HPDE6-E6E7 (cell line): ENCODE results near the gene STXBP6.
"Not testable (repeated sequence)": the region's sequence is repeated elsewhere in the genome, so short reads cannot be mapped to it uniquely, and the experiment has no call there.

Experiments used
- DNase-seq: peaks from one replicate; pipeline ENCODE4 v3.0.0; 2011; ENCODE audit warnings: missing footprints; ENCODE audit errors: extremely low spot score

The STXBP6 gene

DNA sequence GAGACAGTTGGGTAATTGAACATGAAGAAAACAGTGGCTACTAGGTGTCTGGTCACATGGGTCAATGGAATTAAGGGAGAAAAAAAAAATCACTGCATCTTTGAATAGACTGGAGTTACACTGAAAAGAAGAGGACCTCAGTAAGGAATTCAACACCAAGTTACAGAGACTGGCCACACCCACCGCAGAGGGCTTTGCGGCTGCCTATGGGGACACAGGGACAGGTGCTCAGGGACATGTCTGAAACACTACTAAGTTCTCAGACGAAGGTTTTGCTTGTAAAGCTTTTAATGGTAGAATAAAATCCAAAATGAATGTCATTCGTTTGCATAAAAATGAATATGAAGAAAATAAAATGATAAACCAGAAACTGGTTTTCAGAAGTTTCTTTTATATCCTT is 93.8 kb downstream of the STXBP6 start:
- no peak for DNase-seq

DNA sequence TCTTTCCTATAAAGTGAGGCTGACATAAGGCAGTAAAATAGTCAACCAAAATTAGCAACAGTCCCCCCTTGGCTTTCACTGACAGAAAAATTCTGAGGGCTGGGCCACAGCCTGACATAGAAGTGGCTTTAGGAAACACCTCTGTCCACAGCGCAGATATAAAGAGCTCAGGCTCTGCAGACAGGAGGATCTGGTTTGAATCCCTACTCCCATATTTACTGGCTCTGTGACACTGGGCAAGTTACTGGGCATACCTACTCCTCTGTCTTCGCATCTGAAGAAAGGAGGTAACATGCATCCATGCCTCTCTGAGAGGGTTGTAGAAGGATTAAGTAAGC is 95.3 kb downstream of the STXBP6 start:
- DNase-seq = no peak

DNA sequence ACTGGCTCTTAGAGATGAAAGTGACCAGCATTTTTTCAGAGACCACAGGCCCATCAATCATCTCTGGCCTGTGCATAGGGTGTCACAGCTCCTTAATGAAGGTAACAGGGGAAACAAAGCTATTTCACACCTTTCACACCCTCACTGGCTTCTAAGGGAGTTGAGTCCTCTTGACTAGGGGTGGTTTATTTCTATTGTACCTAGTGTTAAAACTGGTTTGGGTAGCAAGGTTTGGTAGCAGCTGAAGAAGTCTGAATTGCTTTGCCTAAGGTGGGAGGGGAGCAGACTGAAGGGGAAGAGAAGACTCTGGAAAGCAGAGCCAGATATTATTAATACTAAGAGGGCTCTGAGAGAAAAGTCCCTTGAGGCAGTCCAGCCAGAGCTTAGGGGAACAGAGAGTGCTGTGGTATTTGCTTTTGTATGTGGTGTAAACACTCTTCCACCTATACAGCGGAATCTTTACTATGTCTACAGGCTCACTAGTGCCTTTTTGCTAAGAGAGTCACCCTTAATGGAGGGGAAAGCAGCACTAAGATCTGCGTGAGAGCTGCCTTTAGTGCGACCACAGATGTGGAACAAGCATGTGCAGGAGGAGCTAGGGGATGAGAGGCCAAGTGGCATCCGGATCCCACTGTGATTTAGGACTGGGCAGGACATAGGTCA is 95.8 kb downstream of the STXBP6 start:
- no peak for DNase-seq

DNA sequence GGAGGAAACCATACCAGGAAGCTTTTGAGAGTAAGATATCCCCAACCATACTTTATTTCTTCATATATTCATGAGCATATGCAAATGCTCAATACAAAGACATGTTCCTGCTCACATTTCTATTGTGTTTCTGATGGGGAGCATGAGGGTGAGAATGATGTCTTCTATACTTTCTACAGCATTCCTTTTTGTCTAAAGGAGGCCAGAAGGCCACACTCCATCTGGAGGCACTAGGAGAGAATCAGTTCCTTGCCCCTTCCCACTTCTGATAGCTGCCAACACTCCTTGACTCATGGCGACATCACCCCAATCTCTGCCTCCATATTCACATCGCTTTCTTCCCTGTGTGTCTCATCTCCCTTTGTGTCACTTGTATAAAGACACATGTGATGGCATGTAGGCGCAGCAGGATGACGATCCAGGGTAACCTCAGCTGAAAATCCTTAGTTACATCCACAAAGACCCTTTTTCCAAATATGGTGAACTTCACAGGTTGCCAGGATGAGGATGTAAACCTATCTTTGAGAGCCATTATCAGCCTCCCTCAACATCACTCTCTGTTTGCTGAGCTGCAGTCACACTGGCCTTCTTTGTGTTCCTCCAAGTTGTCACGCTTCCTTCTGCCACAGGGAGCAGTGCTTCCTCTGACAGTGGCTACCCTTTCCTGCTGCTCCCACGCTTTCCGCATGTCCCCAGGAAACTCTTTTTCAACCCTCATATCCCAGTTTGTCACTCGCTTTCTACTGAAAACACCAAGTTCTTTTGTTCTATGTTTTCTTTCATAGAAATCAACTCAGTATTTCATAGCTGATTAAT is 96.9 kb downstream of the STXBP6 start:
- no peak for DNase-seq

DNA sequence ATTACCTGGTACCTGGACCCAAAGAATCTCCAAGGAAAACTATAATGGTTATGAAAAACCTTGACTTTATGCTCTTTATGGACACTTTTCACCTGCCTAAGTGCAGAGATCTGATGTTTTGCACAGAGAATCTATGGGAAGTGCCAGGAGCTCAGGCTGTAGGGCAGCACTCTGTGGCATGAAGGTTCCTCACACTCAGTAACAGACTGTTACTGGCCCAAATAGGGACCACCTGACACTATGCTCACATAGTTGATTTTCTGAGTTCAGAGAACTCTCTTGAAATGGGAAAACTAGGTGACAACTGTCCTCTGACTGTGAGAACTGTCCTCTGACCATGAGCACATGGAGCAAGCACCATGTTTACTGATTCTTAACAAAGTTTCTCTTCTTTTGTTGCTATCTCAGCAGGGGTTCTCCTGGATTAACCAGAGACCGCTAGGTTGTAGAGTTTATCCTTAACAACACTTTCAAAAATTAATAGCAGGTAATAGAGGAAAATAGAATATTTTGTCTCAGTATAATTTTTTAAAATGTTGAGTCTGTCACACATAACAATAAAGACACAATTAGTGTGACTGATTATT is 101.6 kb downstream of the STXBP6 start:
- DNase-seq = no peak

DNA sequence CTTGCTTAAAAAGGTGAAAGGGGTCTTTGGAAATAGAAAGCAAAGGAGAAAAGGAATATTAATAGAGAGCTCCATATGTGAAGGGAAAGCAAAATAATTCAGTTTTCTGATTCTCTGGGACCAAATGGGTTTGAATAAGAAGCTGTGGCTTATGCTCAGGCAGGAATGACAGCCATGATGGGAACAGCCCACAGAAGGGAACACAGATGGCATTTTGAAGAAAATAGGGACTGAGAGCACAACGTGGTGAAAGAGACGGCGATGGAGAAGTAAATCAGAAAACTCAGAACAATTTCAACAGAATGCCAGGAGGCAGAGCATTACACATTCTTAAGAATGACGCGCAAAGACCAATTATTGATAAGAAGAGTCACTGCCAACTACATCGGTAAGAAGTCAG is 102.8 kb downstream of the STXBP6 start:
- DNase-seq = no peak

DNA sequence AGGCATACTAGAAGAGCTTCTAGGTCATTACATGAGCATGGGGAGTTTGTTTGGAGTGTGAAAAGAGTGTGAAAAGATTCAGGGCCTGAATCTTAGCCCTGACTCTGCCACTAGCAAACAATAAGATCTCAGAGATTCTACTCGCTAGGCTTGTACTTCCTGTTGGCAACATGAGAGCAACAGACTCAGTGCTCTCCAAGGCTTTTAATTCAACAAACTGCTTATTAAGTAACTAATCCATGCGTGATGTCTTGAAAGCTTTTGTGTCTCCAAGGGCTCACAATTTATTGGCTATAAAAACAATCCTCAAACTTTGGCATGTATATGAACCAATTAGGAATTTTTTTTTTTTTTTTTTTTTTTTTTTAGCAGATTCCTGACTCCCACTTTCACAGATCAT is 105.1 kb downstream of the STXBP6 start:
- DNase-seq = no peak

DNA sequence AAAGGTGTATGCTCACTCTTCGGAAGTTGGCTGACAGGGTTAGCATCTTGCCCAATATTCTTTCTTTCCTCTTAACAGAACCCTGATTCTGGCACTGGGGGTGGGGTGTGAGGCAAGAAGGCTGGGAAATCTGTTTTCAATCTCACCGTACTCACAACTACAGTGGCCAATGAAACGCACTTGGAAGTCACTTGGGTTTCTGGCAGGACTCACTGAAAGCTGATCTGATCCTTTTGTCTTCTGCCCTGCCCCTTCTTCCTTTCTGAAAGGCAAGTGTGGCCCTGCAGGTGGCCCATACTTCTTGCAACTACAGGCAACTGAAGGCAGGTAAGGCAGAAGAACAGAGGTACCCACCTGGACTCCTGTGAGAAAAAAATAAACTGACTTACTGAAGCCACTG is 106.9 kb downstream of the STXBP6 start:
- DNase-seq = no peak

DNA sequence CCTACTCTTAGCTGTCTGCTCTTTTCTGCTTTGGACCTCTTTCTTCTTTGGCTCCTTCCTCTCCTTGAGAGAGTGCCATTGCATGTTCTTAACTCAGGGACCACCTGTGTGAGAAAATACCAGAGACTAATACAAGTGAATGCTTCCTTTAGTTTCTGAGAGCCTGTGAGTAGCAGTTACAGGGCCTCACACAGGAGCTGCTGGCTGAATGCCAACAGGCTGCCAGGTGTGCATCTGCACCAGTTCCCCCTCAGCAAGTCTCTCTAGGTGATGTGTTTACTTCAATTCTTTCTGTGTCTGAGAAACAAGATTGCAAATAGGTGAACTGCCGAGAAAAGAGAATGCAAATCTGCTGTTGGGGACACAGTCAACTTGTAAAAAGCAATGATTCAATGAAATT is 108.2 kb downstream of the STXBP6 start:
- DNase-seq = no peak

DNA sequence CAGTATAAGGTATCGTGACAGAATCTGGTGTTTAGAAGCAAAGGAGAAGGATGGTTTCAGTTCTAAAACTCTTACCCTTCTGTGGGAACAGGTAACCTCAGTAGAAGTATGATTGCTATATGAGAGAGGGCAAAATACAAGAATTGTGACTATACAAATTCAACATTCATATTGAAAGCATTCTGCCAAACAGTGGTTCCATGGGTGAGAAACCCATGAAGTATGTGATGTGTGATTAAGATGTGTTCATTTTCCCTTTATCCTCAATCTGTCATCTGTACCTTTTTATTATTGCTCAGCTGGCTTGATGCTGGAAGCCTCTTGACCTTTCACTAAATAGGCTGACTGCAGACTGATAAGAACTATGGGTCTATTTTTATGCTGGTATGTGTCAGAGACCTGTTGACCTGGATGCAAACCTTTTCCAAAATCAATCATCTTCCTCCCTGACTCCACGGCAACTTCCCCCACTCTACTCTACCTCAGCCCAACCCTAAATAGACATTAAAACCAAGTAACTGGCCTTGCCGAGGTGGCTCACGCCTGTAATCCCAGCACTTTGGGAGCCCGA is 109.6 kb downstream of the STXBP6 start:
- DNase-seq = no peak

DNA sequence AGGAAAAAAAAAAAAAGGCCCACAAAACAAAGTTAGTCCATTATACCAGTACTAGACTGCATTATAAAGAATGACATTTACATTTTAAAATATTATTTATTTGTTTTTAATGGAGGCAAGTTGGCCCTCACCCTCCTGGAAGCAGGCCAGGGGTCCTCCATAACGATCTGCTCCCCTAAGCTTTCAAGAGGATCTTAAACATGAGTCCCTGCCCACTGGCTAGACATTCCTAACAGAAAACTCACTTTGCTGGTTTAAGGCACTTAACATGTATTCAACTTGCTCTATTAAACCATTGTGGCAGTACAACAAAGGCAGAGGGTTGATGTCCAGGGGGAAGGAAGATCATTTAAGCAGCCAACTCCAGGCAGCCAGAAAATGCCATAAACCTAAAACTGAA is 111.4 kb downstream of the STXBP6 start:
- no peak for DNase-seq

DNA sequence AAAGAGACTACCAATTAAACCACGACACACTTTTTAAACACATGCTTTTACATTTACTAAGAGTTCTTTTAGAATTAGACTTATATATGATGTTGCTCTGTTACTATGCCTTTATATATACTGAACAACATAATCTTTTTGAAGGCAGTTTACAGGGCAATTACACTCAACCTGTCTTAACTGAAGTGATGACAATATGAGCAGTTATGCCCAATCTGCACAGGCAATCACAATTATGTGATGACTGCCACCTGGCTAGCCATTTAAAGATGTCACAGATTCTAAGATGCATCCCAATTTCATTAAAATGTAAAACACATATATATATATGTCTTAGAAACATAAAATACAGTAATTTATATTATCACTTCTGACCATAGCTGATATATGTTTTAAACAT is 112.6 kb downstream of the STXBP6 start:
- DNase-seq = no peak

DNA sequence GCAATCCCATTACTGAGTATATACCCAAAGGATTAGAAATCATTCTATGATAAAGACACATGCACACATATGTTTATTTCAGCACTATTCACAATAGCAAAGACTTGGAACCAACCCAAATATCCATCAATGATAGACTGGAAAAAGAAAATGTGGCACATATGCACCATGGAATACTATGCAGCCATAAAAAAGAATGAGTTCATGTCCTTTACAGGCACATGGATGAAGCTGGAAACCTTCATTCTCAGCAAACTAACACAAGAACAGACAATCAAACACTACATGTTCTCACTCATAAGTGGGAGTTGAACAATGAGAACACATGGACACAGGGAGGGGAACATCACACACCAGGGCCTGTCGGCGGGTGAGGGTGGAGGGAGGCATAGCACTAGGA is 113.2 kb downstream of the STXBP6 start:
- DNase-seq = not testable (repeated sequence)

DNA sequence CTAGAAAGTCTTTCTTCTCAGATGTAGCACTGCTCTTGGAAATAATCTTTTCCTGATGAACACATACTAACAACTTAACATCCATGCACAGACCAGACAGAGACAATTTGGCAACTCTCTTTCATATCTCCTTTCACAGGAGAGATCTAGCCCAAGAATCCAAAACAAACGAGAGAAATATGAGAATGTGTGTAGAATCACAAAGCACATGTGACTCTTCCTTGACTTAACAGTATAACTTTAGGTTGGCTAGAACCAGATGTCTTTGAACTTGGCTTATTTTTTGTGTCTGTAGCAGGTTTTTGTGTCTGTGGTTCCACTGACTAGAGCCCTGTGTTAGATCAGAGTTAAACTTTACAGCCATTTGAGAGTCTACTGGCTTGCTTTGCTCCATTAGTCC is 114.2 kb downstream of the STXBP6 start:
- no peak for DNase-seq

DNA sequence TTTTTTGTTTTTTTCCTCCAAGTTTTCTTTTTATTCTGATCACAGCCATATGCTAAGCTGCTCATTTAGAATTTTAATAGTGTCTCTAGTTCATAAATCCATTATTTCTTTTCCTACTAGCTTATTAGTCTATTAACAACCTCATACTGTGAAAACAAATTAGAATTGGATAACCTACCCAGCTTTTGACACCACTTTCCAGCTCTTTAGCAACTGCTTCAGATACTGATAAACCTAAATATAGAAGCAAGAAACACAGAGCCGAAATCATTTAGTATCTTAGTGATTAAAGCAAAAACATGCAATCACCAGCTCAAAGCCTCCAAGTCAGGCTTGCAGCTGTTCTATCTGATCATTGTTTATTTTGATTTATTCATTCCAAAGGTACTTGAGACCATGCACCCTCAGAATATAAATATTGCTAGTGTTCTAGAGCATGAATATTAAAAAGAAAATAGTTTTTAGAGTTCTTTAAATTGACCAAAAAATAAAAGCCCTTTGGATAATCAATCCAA is 121.5 kb downstream of the STXBP6 start:
- DNase-seq = no peak

DNA sequence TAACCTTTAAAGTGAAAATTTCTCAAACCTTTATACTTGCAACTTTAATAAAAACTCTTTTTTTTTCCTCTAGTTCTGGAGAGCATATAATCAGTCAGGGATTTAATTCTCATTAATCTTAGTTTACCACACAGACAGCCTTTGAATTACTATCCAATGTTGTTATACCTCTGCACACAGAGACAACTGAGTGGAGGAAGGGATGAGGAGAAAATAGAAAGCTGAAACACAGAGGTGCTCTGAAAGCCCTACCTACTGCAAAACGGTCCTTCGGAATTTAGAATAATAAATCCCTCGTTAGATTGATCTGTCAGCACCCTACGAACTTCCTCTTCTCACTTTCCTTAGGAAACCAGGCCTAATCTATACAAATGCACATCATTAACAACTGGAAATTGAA is 122.1 kb downstream of the STXBP6 start:
- DNase-seq = no peak

DNA sequence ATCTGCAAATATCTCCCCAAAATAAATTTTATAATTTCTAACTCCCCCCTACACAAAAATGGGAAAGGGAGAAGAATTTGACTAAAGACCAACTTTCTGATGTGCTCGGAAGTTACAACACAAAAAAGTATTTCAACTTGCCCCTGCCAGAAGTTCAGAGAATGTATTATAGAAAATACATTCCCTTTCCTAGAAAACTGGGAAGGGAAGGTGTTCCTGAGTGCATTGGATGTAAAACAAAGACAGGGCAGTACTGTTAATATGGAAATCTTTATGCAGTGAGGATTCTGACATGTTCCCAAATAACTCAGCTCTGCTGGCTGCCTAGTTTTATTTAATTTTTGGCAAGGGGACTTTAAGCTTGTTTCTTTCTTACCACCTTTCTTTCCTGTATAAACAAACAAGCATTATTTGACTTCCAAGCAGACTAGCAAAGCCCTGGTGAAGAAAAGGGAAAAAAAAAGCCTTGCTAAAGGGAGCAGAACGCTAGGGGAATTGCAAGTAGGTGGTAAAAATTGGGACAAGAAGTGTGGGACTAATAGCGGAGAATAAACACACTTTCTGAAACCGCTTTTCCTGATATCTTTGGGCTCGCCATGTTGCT is 124.1 kb downstream of the STXBP6 start:
- no peak for DNase-seq

DNA sequence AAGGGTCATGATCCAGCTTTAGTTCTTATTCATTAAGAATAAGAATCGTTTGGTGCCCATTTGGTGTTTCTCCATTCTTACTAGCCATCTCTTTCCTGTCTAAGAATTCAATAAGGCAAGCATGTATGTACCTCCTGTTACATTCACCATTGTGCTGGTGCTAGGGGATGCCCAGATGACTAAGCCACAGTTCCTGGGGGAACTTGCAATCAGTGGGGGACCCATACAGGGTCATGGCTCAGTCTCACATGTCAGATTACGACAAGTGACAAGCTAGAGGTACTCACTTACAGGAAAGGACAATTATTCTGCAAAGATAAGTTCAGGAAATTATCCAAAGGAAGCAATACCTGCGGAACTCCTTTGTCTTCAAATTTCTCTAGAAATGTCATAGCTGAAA is 125.4 kb downstream of the STXBP6 start:
- DNase-seq = no peak

DNA sequence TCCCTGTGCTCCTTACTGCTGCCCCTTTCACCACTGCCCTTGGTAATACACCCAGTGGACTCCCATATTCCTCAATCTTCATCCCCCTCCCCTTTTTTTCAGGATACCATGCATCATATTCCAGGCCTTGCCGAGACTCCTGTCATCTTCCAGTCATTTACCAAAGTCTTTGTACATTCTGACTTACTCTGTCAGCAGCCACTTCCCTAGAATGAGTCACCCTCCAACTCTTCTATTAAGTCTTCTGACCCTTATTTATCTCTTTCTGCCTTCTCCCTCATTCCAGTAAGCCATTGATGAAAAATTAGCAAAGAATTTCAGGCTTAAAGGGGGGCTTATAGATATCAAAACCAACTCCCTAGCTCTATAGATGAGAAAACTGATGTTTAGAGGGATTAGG is 128.0 kb downstream of the STXBP6 start:
- DNase-seq = no peak

DNA sequence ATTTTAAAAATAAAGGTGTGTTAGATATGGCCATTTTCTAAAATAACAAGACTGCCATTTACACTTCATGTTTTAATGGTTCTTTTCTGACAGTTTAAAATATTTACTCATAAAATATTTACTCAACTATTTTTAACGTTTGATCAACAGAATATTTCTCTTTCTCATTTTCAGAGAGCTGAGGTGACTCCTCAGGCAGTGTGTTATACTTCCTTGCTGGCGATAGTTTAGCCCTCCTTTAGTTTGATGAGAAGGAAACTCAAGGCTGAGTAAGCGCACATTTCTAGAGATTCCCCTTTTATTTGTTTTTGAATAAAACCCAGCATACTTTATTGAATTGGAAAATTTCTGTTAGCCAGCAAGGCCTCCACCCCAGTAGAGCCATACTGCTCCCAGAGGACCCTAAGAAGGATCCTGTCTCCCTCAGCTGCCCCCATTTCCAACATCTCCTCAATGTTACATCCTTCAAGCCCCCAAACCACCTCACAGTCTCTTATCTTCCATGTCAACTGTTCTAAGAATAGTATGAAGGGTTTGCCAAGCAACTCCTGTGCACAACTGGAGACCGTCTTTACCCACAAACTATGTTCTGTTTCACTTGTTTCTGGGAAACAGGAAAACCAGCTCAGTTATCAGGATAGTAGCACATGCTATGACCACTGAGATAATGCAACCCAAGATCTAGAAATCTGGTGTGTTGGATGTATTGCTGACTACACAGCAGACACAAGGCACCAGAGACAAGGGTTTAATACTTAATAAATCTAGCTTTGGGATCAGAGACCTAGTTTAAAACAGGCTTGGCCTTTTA is 129.5 kb downstream of the STXBP6 start:
- DNase-seq = no peak

DNA sequence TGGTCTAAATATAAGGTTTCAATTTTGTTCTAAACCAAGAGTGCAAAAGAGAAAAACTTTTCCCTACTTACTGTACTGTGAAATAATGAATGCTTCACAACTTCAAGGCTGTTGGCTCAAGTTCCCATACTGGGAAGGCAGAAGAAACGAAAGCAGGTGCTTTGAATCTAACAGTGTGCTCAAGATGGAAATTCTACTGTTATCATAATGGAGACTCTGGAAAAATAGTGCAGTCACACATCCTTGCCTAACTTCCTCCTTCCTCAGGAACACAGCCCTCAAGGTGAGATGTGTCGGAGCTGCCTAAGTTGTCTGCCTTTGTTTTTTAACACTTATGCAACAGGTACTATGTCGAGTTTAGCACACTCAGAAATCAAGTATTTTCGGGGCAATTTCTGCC is 131.1 kb downstream of the STXBP6 start:
- DNase-seq = no peak
